GM19324 (cell line): ENCODE measurements around the gene ETS1.

ENCODE experiments used
- ATAC-seq: cut with Tn5 transposase; IDR thresholded peaks from one replicate; pipeline ENCODE4 v1.9.1; 2021; ENCODE audit warnings: mild to moderate bottlenecking, moderate library complexity; ENCODE audit not compliant: unreplicated experiment, low FRiP score

Gene ETS1

DNA sequence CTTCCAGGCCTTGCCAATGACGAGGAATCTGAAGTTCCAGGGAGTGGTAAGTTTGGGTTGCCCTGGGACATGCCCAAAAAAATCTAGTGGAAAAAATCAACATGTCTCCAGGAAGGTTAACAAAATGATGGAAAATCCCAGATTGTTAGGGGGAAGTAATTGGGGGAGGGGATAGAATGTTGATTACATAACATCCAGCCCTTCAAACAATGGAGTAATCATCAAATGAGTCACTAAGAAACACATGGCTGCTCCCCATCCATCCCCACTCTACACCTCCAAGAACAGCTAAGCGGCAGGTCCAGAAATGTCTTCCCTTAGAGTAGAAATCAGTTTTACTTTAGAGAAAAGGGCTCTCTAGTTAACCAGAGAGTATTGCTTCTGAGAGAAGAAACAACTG is 94.9 kb downstream of the ETS1 start:
- ATAC-seq, result no peak

- ATAC-seq, result no peak
Observed at GRCh38 chr11:128491195-128491936, 96.0 kb downstream of the ETS1 start.

- no peak for ATAC-seq
Observed at GRCh38 chr11:128490092-128490491, 97.3 kb downstream of the ETS1 start.

GRCh38 chr11:128488471-128488870 is 98.9 kb downstream of the ETS1 start:
- no peak for ATAC-seq

DNA sequence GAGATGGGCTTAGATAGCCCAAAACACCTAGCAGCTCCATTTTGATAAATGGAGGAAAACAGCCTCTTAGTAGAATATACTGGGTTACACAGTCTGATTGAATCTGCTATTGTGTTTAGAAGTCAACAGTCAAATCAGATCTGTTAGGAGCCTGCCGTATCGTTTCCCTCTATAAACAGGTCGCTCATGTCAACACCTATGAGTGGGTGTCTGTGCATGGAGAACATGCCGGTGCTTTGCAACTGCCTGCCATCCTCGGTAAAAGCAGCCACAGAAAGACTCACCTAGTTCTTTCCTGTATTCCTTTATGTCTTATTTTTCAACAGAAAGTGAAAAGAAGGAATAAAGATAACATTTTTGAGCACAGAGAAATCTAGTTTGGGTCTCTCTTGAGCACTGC is 99.4 kb downstream of the ETS1 start:
- ATAC-seq, result no peak

- no peak for ATAC-seq
Observed at GRCh38 chr11:128484172-128484571, 103.2 kb downstream of the ETS1 start.

DNA sequence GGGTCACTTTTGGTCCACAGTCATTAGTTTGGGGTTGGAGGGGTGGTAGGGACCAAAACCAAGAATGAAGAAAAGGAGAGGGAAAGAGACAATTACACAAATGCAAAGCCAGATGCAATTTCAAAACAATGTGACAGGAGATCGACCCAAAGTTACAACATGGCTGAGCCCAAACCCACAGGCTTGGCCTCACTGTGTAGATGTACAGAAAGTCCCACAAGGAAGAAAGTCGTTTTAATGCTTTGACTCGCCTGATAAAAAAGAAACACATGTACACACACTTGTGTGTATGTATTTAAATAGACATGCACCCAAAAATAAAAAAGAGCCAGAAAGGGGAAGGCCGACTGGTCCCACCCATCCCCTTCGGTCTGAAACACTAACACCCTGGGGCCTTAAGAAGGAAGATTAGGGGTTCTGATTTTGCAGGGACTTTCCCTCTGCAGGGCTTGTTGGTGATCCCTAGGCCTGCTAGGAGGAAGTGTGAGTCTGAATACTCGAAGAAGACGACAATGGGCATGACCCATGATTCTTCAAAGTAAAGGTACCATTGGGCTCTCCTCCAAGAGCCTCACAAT is 104.1 kb downstream of the ETS1 start:
- ATAC-seq, result peak; percentile 69

GRCh38 chr11:128482512-128483191 is 104.7 kb downstream of the ETS1 start:
- ATAC-seq, result peak; percentile 47

GRCh38 chr11:128482092-128482491 is 105.3 kb downstream of the ETS1 start:
- no peak for ATAC-seq

- no peak for ATAC-seq
Observed at GRCh38 chr11:128481135-128481534, 106.2 kb downstream of the ETS1 start.

DNA sequence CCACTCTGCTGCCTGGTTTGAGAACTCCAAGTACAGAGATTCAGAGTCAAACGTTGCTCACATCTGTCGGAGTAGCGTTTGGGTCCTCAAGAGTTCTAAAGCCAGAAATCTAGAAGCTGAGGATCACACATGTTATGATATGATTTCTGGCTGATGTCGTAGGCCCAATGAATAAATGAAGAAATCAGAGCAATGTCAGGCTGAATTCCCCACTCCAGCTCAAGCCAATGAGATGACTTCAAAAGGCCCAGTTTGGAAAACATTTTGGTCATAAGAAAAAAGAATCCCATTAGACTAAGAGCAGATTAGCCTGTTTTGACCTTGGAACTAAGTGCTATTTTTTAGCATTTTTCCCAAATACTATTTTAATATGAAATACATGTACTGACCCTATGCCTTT is 106.7 kb downstream of the ETS1 start:
- ATAC-seq, result no peak

DNA sequence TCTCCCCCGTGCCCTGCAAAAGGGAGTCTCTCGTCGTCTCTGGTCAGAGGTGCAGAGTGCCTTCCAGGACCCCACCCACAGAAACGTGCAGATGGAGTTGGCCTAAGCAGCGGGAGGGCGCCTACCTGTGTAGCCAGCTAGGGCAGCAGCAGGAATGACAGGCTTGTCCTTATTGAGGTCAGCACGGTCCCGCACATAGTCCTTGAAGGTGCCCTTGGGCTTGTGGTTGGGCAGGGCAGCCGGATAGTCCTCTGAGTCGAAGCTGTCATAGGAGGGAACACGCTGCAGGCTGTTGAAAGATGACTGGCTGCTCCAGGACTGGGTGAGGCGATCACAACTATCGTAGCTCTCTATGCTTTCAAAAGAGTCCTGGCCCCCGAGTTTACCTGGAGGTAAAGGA is 107.3 kb downstream of the ETS1 start:
- no peak for ATAC-seq

DNA sequence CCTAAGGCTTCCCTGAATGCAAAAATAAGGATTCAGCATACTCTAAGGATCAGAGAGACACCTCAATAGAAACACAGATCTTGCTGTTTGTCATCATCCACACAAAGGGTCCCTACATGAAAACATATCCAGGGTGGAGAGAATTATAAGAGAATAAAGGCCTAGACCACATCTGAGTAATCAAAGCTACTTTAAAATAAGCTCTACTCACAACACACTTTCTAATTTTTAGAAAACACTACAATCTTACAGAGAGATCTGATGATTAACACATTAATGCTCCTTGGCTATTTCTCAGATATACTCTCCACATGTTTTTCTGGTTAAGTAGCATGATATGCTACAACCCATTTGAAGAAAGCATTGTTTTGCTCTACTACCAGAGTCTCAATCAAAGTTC is 108.2 kb downstream of the ETS1 start:
- ATAC-seq, result no peak

- ATAC-seq, result no peak
Observed at GRCh38 chr11:128478305-128478704, 109.1 kb downstream of the ETS1 start.

- no peak for ATAC-seq
Observed at GRCh38 chr11:128477811-128478210, 109.5 kb downstream of the ETS1 start.

GRCh38 chr11:128477278-128477677 is 110.1 kb downstream of the ETS1 start:
- no peak for ATAC-seq

DNA sequence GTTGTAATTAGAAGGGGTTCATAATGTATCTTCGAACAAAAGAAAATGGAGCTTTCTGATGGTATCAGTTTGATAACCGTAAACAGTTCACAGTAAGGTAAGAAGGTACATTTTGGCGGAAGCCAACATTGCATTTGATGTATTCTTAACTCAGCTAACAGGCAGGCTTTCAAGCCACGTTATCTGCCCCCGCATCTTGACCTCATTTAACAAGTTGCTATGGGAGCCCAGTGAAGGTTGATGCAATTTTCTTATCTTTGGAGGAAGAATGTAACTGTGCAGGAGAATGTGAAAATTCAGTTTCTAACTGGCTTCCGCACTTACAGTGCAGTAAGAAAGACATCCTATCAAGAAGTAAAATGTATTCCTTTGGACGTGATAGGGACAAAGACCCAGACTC is 110.6 kb downstream of the ETS1 start:
- no peak for ATAC-seq

DNA sequence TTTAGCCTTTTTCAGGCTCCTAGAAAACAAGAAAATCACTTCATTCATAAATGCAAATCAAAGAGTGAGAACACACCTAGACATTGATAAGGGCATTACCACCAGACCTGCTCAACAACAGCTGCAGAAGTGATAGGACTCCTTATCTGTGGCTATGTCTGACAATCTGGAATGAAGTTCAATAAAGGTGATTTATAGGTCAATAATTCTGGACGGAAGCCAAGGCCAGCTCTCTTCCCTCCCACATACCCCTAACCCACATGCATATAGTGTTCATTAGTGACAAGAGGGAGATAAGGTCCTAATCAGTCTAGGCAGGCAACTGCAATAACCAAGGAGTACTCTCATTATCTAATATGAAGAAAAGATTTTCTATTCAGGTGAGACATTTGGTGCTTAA is 111.3 kb downstream of the ETS1 start:
- ATAC-seq, result no peak

- ATAC-seq, result no peak
Observed at GRCh38 chr11:128474036-128474874, 113.1 kb downstream of the ETS1 start.

- ATAC-seq, result no peak
Observed at GRCh38 chr11:128473636-128474035, 113.7 kb downstream of the ETS1 start.
